Neural progenitor cell (in vitro differentiated cells): ENCODE results near the gene MED13L.

Experiments used
- CTCF ChIP-seq: fragments of 200-600 bp; sonication (generic); IDR thresholded peaks from 2 replicates; pipeline ENCODE4 v1.5.1; 2017; ENCODE audit warnings: antibody characterized with exemption, mild to moderate bottlenecking
- EZH2 ChIP-seq: fragments of 200-600 bp; sonication (generic); IDR thresholded peaks from 2 replicates; pipeline ENCODE4 v1.6.1; 2017; ENCODE audit warnings: antibody characterized with exemption, mild to moderate bottlenecking, moderate library complexity

DNA sequence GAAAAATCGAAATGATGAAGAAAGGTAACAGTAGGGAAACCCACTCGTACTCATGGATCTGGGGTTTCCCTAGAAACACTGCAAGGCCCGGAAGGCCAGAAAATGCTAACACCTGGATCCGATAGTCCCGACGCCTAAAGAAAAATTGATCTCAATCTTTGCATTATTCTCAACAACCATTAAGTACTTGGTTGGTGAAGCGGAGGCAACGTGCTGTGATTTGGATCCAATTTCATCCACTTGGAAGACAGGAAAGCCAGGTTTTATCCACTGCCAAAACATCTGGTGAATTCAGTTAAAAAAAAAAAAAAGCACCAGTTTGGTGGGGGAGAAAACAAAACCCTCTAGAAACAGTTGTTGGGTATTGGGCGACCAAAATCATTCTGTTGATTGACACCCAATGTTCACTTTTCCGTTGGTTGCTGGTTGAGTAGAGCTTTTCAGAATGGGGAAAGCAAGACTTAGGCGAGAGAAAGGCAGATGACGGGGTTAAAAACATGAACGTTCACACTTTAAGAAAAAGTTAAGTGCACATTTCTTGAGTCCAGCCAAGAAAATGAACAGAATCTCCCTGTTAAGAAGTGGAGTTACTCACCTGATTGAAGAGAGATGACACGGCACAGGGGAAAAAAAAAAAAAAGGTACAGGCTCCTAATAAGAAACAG lies 41.9 kb upstream of the MED13L start:
- TF ChIP-seq CTCF (no peak), EZH2 (no peak)
